Activated T-helper 17 cell treated with anti-CD3 and anti-CD28 coated beads, Interleukin-2, amount 50 U/mL, for 72 hours (primary cell): ENCODE data around the gene PDS5B. TPM values are rescaled to one million over a fixed set of nuclear protein-coding genes. Genes with fewer than 3 reads are reported as not detected.
"Not testable (repeated sequence)": the region's sequence is repeated elsewhere in the genome, so short reads cannot be mapped to it uniquely, and the experiment has no call there.

Experiments
- ATAC-seq: fragments of 150-1000 bp; cut with Tn5 transposase; replicated peaks from 2 replicates; pipeline ENCODE4 v1.10.0; 2021; ENCODE audit warnings: mild to moderate bottlenecking, moderate library complexity
- H3K27ac Mint-ChIP-seq: one replicate; pipeline ENCODE4 v1.8.0; 2022; ENCODE audit warnings: mixed read lengths
- H3K27me3 Mint-ChIP-seq: one replicate; pipeline ENCODE4 v1.8.0; 2022; ENCODE audit warnings: mixed read lengths
- H3K36me3 Mint-ChIP-seq: one replicate; pipeline ENCODE4 v1.8.0; 2022; ENCODE audit warnings: low read depth, mild to moderate bottlenecking, mixed read lengths
- H3K4me1 Mint-ChIP-seq: one replicate; pipeline ENCODE4 v1.8.0; 2022; ENCODE audit warnings: mixed read lengths
- H3K4me3 Mint-ChIP-seq: one replicate; pipeline ENCODE4 v1.8.0; 2022; ENCODE audit warnings: mild to moderate bottlenecking, mixed read lengths
- H3K9me3 Mint-ChIP-seq: one replicate; pipeline ENCODE4 v1.8.0; 2022; ENCODE audit warnings: mixed read lengths
- total RNA-seq, 2 donors: library from RNA; stranded (reverse); gene quantifications; one replicate each; pipeline ENCODE4 v1.2.3, GENCODE V29; 2022

The PDS5B gene
- total RNA-seq, 2 donors from 2014 or later, result 55.6 to 62.2 TPM

DNA sequence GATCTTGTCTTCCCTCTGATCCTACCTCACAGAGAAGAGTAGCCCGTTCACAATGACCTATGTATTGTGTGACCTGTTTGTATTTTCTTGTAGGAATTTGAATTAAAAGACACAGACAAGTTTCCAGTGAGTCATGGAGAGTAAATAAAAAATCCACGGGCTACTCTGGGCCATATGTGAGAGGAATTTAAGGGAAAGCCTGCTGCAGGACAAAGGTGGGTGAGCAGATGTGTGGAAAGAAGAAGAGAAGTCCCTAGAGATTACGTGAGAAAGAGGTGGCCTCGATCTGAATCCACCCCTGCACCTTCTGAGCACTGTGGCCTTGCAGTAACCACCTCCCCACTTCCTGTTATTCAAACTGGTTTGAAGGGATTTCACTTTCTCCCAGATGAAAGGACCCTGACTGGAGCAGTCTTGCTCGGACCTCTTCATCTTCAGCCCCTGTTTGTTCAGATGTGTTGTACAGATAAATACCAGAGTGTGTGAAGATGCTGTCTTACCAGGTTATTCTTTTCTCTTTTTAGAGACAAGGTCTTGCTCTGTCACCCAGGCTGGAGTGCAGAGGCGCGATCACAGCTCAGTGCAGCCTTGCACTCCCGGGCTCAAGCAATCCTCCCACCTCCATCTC, 205.4 kb downstream of the PDS5B start:
- Mint-ChIP-seq H3K9me3 (peaks cover 4% of the 10 kb centered on the region), H3K27me3 (peaks cover 3% of the 10 kb centered on the region), H3K4me1 (peaks cover 23% of the 10 kb centered on the region), H3K4me3 (peak overlapping the region; percentile 21), H3K27ac (peak overlapping the region; percentile 15), H3K36me3 (no peaks in the 10 kb centered on the region)
- peak; percentile 93 for ATAC-seq

DNA sequence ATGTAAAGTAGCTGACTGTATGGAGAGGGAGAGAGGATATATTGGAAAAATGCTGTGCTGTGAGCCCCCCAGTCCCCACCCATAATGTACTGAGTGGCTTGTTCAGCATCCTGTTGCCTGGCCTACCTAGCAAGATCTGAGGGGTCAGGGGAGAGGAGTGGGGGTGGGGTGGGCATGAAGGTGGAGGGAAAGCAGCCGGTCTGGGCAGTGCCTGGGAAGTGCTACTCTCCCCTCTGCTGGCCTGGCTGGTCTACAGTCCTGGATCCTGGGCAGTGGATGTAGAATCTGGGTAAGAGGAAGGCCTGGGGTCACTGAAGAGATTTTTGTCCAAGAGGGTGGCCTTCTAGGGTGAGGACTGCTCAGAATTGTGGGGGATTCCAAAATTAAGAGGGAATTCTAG, 210.5 kb downstream of the PDS5B start:
- no peak overlapping the region for H3K4me3 Mint-ChIP-seq
- H3K9me3 Mint-ChIP-seq, result no peaks in the 10 kb centered on the region
- peaks cover 3% of the 10 kb centered on the region for H3K27me3 Mint-ChIP-seq
- peaks cover 7% of the 10 kb centered on the region for H3K4me1 Mint-ChIP-seq
- H3K36me3 Mint-ChIP-seq, result no peaks in the 10 kb centered on the region
- no peak for ATAC-seq
- no peak overlapping the region for H3K27ac Mint-ChIP-seq

DNA sequence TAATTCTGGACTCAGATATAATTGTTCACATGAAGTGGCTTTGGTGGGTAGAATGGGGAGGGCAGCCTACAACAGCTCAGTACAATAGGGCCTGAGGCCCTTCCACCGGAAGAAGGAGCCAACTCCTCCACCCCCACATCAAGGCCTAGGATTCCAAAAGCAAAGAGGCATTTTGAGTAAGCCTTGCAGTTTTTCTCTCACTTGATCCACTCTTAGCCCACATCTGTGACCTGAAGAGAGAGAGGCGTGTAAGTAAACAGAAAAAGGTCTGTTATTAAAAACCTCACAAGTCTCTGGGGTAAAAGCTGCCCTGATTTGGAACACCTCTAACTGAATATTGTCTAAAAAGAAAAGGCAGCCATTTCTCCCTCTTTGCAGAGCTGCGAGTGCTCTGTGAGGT, 215.9 kb downstream of the PDS5B start:
- Mint-ChIP-seq H3K36me3 (no peaks in the 10 kb centered on the region), H3K27me3 (peaks cover 4% of the 10 kb centered on the region), H3K9me3 (no peaks in the 10 kb centered on the region), H3K4me1 (no peaks in the 10 kb centered on the region), H3K27ac (no peak overlapping the region), H3K4me3 (no peak overlapping the region)
- no peak for ATAC-seq

DNA sequence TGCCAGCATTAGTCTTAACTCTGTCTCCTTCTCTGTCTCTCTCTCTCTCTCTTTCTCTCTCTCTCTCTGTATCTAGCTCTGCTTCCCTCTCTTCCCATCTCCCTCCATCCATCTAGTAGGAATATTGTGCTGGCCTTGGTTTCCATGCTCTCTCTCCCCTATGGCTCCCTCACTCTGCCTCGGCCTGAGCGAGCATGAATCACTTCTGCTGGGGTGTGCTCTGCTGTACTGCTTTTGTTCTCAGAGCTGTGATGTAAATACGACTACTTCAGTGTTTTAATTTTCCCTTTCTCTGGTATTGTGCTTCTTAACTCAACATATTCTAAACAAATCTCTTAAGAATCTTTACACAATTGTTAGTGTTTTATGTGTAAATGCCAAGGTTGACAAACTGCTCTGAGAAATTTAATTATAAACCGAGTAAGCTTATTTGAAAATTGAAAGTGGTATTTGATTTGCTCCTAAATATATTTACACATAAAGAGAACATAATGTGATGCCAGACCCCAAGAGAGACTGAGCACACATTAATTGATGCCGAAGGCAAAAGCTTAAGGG, 218.5 kb downstream of the PDS5B start:
- H3K4me1 Mint-ChIP-seq, result no peaks in the 10 kb centered on the region
- H3K36me3 Mint-ChIP-seq, result no peaks in the 10 kb centered on the region
- no peak overlapping the region for H3K4me3 Mint-ChIP-seq
- H3K9me3 Mint-ChIP-seq, result no peaks in the 10 kb centered on the region
- H3K27me3 Mint-ChIP-seq, result peaks cover 7% of the 10 kb centered on the region
- no peak for ATAC-seq
- no peak overlapping the region for H3K27ac Mint-ChIP-seq

DNA sequence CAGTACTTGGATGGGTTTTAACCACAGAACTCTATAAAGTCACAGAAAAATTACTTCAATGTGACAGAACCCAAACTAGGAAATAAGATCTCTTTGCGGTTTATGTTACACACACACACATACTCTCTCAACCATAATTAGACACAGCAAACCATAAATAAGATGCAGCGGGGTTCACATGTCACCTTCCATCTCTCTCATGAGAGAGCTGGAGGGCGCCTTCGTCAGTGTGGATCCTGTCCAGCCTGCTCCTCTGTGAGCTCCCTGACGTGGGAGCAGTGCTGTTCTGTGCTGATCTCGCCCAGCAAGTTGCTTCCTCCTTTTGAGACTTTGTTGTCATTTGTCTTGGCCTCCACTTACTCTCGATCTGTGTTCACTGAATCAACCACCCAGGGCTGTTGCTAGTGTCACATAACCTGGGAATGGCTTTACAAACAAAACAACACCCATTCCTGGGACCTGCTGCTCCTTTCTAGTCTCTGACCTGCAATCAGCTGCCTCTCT, 225.1 kb downstream of the PDS5B start:
- Mint-ChIP-seq H3K27ac (no peak overlapping the region), H3K4me3 (no peak overlapping the region), H3K36me3 (no peaks in the 10 kb centered on the region), H3K4me1 (no peaks in the 10 kb centered on the region), H3K27me3 (peaks cover 18% of the 10 kb centered on the region), H3K9me3 (no peaks in the 10 kb centered on the region)
- ATAC-seq, result peak; percentile 48

DNA sequence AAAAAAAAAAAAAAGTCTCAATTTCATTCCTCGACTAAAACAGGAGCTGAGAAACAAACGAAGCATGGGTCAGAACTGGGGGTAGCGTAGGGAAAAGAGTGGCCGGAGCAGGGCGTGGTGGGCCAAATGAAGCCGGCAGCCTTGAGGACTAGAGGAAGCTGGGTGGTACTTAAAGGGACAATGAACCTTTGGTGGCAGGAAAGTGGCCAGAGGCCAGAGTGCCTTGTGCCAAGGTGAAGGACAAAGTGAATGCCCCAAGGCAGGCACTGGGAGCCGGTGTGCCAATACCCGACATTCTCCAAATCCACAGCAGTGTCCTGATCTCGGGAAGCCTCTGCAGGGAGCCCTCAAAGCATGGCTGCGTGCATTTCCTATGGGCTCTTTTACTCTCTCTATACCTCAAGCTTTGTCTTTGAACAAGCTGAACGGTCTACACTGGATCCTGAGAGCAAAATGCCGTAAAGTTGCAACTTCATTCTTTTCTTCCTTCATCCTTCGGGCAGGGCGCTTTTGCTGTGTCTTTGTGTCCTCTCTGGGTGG, 235.0 kb downstream of the PDS5B start:
- H3K9me3 Mint-ChIP-seq, result no peaks in the 10 kb centered on the region
- no peak overlapping the region for H3K27ac Mint-ChIP-seq
- H3K4me3 Mint-ChIP-seq, result no peak overlapping the region
- no peaks in the 10 kb centered on the region for H3K4me1 Mint-ChIP-seq
- ATAC-seq, result no peak
- H3K27me3 Mint-ChIP-seq, result peaks cover 3% of the 10 kb centered on the region
- no peaks in the 10 kb centered on the region for H3K36me3 Mint-ChIP-seq

DNA sequence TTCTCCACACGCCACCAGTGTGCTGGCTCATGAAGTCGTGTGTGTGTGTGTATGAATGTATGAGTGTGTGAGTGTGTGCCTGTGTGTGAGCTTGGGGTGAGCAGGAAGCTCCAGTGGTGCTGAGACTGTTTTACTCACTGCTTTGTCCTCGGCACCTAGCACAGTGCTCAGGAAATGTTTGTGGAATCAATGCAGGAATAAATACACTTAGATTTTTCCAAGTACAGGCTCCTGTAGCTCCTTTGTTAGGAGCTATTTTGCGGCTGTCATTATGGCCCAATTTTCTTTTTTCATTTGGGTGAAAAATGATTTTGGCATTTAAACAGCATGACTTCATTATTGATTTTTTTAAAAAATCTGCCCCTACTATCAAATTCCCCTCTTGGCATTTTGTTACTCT, 236.5 kb downstream of the PDS5B start:
- Mint-ChIP-seq H3K4me1 (no peaks in the 10 kb centered on the region), H3K4me3 (no peak overlapping the region), H3K27me3 (peaks cover 8% of the 10 kb centered on the region), H3K27ac (no peak overlapping the region), H3K9me3 (no peaks in the 10 kb centered on the region), H3K36me3 (no peaks in the 10 kb centered on the region)
- no peak for ATAC-seq

DNA sequence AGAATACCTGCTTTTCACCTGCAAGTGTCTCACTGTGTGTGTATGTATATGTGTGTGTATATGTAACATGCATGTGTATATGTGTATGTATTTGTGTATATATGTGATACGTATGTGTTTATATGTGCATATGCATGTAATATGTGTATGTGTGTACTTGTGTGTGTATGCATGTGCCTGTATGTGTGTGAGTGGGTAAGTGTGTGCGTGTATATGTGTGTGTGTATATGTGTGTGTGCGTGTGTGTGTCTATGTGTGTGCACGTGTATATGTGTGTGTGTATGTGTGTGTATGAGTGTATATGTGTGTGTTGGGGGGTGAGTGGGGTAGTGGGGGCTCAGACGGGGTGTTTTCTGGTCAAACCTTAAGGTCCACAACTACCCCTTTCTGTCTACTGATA, 237.3 kb downstream of the PDS5B start:
- Mint-ChIP-seq H3K4me3 (no peak overlapping the region), H3K27ac (no peak overlapping the region), H3K4me1 (no peaks in the 10 kb centered on the region), H3K27me3 (peaks cover 8% of the 10 kb centered on the region), H3K36me3 (no peaks in the 10 kb centered on the region), H3K9me3 (no peaks in the 10 kb centered on the region)
- no peak for ATAC-seq

DNA sequence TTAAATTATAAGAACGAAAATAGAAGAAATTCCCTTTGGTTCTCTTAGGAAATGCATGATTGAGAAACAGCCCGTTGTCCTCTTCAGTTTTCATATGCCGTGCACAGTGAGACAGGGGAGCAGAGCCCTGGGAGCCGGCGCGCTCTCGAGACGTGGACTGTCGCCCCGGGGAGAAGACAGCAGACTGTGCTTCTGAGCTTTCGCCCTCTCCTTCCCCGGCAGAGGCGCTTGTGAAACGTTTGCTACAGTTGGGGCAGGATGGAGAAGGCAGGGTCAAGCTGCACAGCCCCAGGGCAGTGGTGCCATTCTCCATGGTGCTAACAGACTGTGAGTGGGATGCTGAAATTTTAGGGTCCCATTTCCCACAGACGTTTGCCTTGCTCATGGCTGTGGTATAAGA, 237.8 kb downstream of the PDS5B start:
- Mint-ChIP-seq H3K9me3 (no peaks in the 10 kb centered on the region), H3K27ac (no peak overlapping the region), H3K4me1 (no peaks in the 10 kb centered on the region), H3K36me3 (no peaks in the 10 kb centered on the region), H3K27me3 (peaks cover 8% of the 10 kb centered on the region), H3K4me3 (no peak overlapping the region)
- no peak for ATAC-seq

DNA sequence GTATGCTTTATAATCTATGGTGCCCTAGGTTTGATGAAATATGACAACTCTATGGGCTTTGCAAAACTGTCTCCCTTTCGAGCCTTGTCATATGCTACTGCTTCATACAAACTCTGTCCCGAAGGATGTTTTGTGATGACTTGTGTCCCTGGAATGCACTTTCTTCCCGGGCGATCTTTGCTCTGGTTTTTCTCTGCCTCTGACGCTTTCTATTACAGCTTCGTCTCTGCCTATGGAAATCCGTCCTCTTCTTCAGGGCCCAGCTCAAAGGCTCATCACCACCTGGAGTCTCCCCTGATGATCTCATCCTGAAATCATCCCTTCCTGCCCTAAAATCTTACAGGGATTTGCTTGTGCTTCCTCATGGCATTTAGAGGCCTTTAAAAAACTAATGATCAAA, 238.4 kb downstream of the PDS5B start:
- Mint-ChIP-seq H3K9me3 (no peaks in the 10 kb centered on the region), H3K36me3 (no peaks in the 10 kb centered on the region), H3K4me3 (no peak overlapping the region), H3K27me3 (peaks cover 7% of the 10 kb centered on the region), H3K4me1 (no peaks in the 10 kb centered on the region), H3K27ac (no peak overlapping the region)
- no peak for ATAC-seq

DNA sequence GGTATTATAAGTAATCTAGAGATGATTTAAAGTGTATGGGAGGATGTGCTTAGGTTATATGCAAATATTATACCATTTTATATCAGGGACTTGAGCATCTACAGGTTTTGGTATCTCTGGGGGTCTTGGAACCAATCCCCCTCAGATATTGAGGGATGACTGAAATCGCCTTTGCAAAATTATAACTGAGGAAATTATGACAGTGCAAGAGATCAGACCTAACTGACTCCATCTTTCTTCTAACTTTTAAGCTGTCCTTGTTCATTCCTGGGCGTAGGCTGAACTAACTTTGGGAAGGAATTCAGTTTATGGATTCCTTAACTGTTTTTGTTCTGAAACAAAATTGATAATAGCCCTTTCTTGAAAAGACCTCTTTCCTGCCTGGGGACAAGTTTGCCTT, 239.2 kb downstream of the PDS5B start:
- H3K27ac Mint-ChIP-seq, result no peak overlapping the region
- peaks cover 5% of the 10 kb centered on the region for H3K27me3 Mint-ChIP-seq
- no peaks in the 10 kb centered on the region for H3K36me3 Mint-ChIP-seq
- no peak for ATAC-seq
- H3K9me3 Mint-ChIP-seq, result no peaks in the 10 kb centered on the region
- no peaks in the 10 kb centered on the region for H3K4me1 Mint-ChIP-seq
- no peak overlapping the region for H3K4me3 Mint-ChIP-seq

DNA sequence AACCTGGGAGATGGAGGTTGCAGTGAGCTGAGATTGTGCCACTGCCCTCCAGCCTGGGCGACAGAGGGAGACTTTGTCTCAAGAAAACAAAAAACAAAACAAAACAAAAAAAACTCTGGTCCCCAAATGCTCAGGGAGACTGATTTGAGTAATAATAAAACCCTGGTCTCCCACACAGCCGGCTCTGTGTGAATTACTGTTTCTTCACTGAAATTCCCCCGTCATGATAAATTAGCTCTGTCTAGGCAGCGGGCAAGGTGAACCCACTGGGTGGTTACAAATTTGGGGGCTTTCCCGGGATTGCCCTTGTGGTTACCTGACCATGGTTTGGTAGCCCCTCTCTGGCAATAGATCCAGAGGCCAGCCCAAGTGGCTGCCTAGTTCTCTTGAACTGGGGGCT, 240.1 kb downstream of the PDS5B start:
- not testable (repeated sequence) for H3K36me3 Mint-ChIP-seq, ATAC-seq, H3K4me3 Mint-ChIP-seq, H3K4me1 Mint-ChIP-seq, H3K9me3 Mint-ChIP-seq, H3K27ac Mint-ChIP-seq, H3K27me3 Mint-ChIP-seq

Other genes with a start within 250 kb of the PDS5B start
- 10 to 100 TPM; 20.6 to 62.0 TPM for gene N4BP2L1, start 158.3 kb upstream of the PDS5B start, total RNA-seq
- gene N4BP2L2, start 47.7 kb upstream of the PDS5B start, total RNA-seq, result 100 to 1,000 TPM in 1 of 2 donors, 10 to 100 TPM in 1; 97.0 to 126 TPM